ENCODE measurements around the gene LTBP1.

DNA sequence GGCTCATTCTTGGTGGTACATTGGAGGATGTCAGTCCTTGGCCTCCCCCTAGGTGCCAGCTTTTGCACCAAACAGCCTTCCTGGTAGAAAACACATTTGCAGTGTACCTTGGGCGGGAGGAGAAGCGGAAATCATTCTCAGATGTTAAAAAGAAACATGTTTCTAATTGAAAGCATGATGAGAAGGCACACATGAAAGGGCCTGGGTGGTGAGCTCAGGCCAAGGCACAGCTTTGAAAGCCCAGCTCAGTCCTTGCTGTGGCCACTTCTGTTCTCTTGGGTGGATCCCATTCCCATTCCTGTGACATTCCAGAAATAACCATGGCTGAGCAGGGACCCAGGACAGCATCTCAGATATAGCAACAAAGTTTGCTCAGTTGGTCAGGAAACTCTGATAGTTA lies 71.5 kb downstream of the LTBP1 start:
- TF ChIP-seq, protein P1, sequence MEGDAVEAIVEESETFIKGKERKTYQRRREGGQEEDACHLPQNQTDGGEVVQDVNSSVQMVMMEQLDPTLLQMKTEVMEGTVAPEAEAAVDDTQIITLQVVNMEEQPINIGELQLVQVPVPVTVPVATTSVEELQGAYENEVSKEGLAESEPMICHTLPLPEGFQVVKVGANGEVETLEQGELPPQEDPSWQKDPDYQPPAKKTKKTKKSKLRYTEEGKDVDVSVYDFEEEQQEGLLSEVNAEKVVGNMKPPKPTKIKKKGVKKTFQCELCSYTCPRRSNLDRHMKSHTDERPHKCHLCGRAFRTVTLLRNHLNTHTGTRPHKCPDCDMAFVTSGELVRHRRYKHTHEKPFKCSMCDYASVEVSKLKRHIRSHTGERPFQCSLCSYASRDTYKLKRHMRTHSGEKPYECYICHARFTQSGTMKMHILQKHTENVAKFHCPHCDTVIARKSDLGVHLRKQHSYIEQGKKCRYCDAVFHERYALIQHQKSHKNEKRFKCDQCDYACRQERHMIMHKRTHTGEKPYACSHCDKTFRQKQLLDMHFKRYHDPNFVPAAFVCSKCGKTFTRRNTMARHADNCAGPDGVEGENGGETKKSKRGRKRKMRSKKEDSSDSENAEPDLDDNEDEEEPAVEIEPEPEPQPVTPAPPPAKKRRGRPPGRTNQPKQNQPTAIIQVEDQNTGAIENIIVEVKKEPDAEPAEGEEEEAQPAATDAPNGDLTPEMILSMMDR (IDR thresholded peaks at IDR 0.05), result no peak
- no peak for TF ChIP-seq POLR2A (IDR thresholded peaks at IDR 0.05)

Data from breast epithelium (tissue), 3 donors.